ENCODE results near the gene IRF1. TPM values are rescaled to one million over a fixed set of nuclear protein-coding genes. Genes with fewer than 3 reads are reported as not detected.

Gene IRF1
- total RNA-seq, 2 experiments from 2014 or later: 84.3 to 88.4 TPM

- no peaks in the 10 kb centered on the region for H3K27me3 Mint-ChIP-seq (ENCODE audit: low read depth)
- CTCF ChIA-PET: interaction anchor here (1.3 to 1.8 kb wide), 4 partner anchors 16 to 98 kb away, joined by 3 to 4 read pairs (median 4); no protein-coding TSS in a partner anchor
These were observed 6.2 kb downstream of the IRF1 start for GRCh38 chr5:132484391-132484725.

GRCh38 chr5:132483661-132484390 lies 6.7 kb downstream of the IRF1 start:
- peak; percentile 3 for DNase-seq
- Mint-ChIP-seq H3K27ac (peak overlapping the region; percentile 97), H3K9me3 (no peaks in the 10 kb centered on the region), H3K4me1 (ENCODE audit: low read depth) (peaks cover 65% of the 10 kb centered on the region), H3K36me3 (ENCODE audit: low read depth) (peaks cover 58% of the 10 kb centered on the region), H3K4me3 (no peak overlapping the region), H3K27me3 (ENCODE audit: low read depth) (no peaks in the 10 kb centered on the region)
- intact Hi-C loops (cut with micrococcal nuclease): no loop called here
- CTCF ChIA-PET: interaction anchor here (0.7 to 1.8 kb wide), 6 partner anchors 16 to 98 kb away, joined by 3 to 4 read pairs (median 4); no protein-coding TSS in a partner anchor

More at GRCh38 chr5:132484391-132484725, 6.2 kb downstream of the IRF1 start:
- Mint-ChIP-seq H3K4me1 (ENCODE audit: low read depth) (peaks cover 60% of the 10 kb centered on the region), H3K4me3 (no peak overlapping the region), H3K36me3 (ENCODE audit: low read depth) (peaks cover 63% of the 10 kb centered on the region), H3K27ac (peak overlapping the region; percentile 97), H3K9me3 (no peaks in the 10 kb centered on the region)
- intact Hi-C loops (cut with micrococcal nuclease): no loop called here
- peak; percentile 3 for DNase-seq

- intact Hi-C loops (cut with micrococcal nuclease): no loop called here
- peak; percentile 3 for DNase-seq
- CTCF ChIA-PET: interaction anchor here (0.7 to 1.7 kb wide), 4 partner anchors 11 to 88 kb away, joined by 3 read pairs; no protein-coding TSS in a partner anchor
- H3K4me1 Mint-ChIP-seq (ENCODE audit: low read depth): peaks cover 68% of the 10 kb centered on the region
- H3K27ac Mint-ChIP-seq: peak overlapping the region; percentile 41
- H3K9me3 Mint-ChIP-seq: no peaks in the 10 kb centered on the region
- peaks cover 51% of the 10 kb centered on the region for H3K36me3 Mint-ChIP-seq (ENCODE audit: low read depth)
- no peak overlapping the region for H3K4me3 Mint-ChIP-seq
- no peaks in the 10 kb centered on the region for H3K27me3 Mint-ChIP-seq (ENCODE audit: low read depth)
These were observed 7.5 kb downstream of the IRF1 start for GRCh38 chr5:132483101-132483500.

GRCh38 chr5:132481596-132482211 lies 8.9 kb downstream of the IRF1 start:
- intact Hi-C loops (cut with micrococcal nuclease): no loop called here
- no peaks in the 10 kb centered on the region for H3K9me3 Mint-ChIP-seq
- no peak for DNase-seq
- peak overlapping the region; percentile 70 for H3K27ac Mint-ChIP-seq
- peaks cover 38% of the 10 kb centered on the region for H3K36me3 Mint-ChIP-seq (ENCODE audit: low read depth)
- H3K27me3 Mint-ChIP-seq (ENCODE audit: low read depth): no peaks in the 10 kb centered on the region
- CTCF ChIA-PET: interaction anchor here (0.6 to 3.5 kb wide), 4 partner anchors 7 to 70 kb away, joined by 3 to 22 read pairs (median 10); no protein-coding TSS in a partner anchor
- H3K4me1 Mint-ChIP-seq (ENCODE audit: low read depth): peaks cover 67% of the 10 kb centered on the region
- H3K4me3 Mint-ChIP-seq: no peak overlapping the region

- CTCF ChIA-PET: interaction anchor here (0.6 to 3.5 kb wide), 9 partner anchors 8 to 69 kb away, joined by 3 to 22 read pairs (median 4); no protein-coding TSS in a partner anchor
- Mint-ChIP-seq H3K4me3 (no peak overlapping the region), H3K9me3 (no peaks in the 10 kb centered on the region), H3K27me3 (ENCODE audit: low read depth) (no peaks in the 10 kb centered on the region), H3K27ac (peak overlapping the region; percentile 70), H3K36me3 (ENCODE audit: low read depth) (peaks cover 31% of the 10 kb centered on the region), H3K4me1 (ENCODE audit: low read depth) (peaks cover 63% of the 10 kb centered on the region)
- intact Hi-C loops (cut with micrococcal nuclease): no loop called here
- DNase-seq: no peak
These were observed 9.5 kb downstream of the IRF1 start for GRCh38 chr5:132480893-132481595.

- Mint-ChIP-seq H3K27ac (no peak overlapping the region), H3K36me3 (ENCODE audit: low read depth) (peaks cover 26% of the 10 kb centered on the region), H3K4me3 (no peak overlapping the region), H3K27me3 (ENCODE audit: low read depth) (no peaks in the 10 kb centered on the region), H3K9me3 (no peaks in the 10 kb centered on the region), H3K4me1 (ENCODE audit: low read depth) (peaks cover 59% of the 10 kb centered on the region)
- CTCF ChIA-PET: interaction anchor here (0.6 to 3.5 kb wide), 13 partner anchors 8 to 916 kb away, joined by 3 to 22 read pairs (median 4); no protein-coding TSS in a partner anchor
- no peak for DNase-seq
- intact Hi-C loops (cut with micrococcal nuclease): no loop called here
These were observed 10.1 kb downstream of the IRF1 start for GRCh38 chr5:132480546-132480892.

- Mint-ChIP-seq H3K9me3 (no peaks in the 10 kb centered on the region), H3K27ac (peak overlapping the region; percentile 36), H3K4me3 (no peak overlapping the region), H3K27me3 (ENCODE audit: low read depth) (no peaks in the 10 kb centered on the region), H3K36me3 (ENCODE audit: low read depth) (peaks cover 21% of the 10 kb centered on the region), H3K4me1 (ENCODE audit: low read depth) (peaks cover 54% of the 10 kb centered on the region)
- DNase-seq: no peak
- intact Hi-C loops (cut with micrococcal nuclease): no loop called here
- CTCF ChIA-PET: interaction anchor here (0.6 to 3.5 kb wide), 15 partner anchors 9 to 915 kb away, joined by 3 to 22 read pairs (median 5); no protein-coding TSS in a partner anchor
These were observed 10.5 kb downstream of the IRF1 start for GRCh38 chr5:132480042-132480441.

- intact Hi-C loops (cut with micrococcal nuclease): no loop called here
- no peak overlapping the region for H3K4me3 Mint-ChIP-seq
- no peaks in the 10 kb centered on the region for H3K27me3 Mint-ChIP-seq (ENCODE audit: low read depth)
These were observed 11.2 kb downstream of the IRF1 start for GRCh38 chr5:132479111-132479951.

GRCh38 chr5:132478366-132478871 lies 12.2 kb downstream of the IRF1 start:
- intact Hi-C loops (cut with micrococcal nuclease): no loop called here
- H3K27ac Mint-ChIP-seq: no peak overlapping the region
- peaks cover 54% of the 10 kb centered on the region for H3K4me1 Mint-ChIP-seq (ENCODE audit: low read depth)
- no peaks in the 10 kb centered on the region for H3K9me3 Mint-ChIP-seq
- no peaks in the 10 kb centered on the region for H3K27me3 Mint-ChIP-seq (ENCODE audit: low read depth)
- CTCF ChIA-PET: interaction anchor here (1.0 to 3.5 kb wide), 13 partner anchors 9 to 92 kb away, joined by 3 to 22 read pairs (median 5); partner anchors contain the start of gene IRF1
- no peak for DNase-seq
- no peak overlapping the region for H3K4me3 Mint-ChIP-seq
- H3K36me3 Mint-ChIP-seq (ENCODE audit: low read depth): peaks cover 7% of the 10 kb centered on the region

More at GRCh38 chr5:132479111-132479951, 11.2 kb downstream of the IRF1 start:
- Mint-ChIP-seq H3K36me3 (ENCODE audit: low read depth) (peaks cover 16% of the 10 kb centered on the region), H3K9me3 (no peaks in the 10 kb centered on the region), H3K27ac (peak overlapping the region; percentile 36), H3K4me1 (ENCODE audit: low read depth) (peaks cover 53% of the 10 kb centered on the region)
- CTCF ChIA-PET: interaction anchor here (0.6 to 3.5 kb wide), 19 partner anchors 9 to 914 kb away, joined by 3 to 22 read pairs (median 5); no protein-coding TSS in a partner anchor
- DNase-seq: no peak

GRCh38 chr5:132477784-132478365 lies 12.7 kb downstream of the IRF1 start:
- no peak overlapping the region for H3K4me3 Mint-ChIP-seq
- H3K36me3 Mint-ChIP-seq (ENCODE audit: low read depth): peaks cover 3% of the 10 kb centered on the region
- H3K9me3 Mint-ChIP-seq: no peaks in the 10 kb centered on the region
- no peak overlapping the region for H3K27ac Mint-ChIP-seq
- peaks cover 59% of the 10 kb centered on the region for H3K4me1 Mint-ChIP-seq (ENCODE audit: low read depth)
- H3K27me3 Mint-ChIP-seq (ENCODE audit: low read depth): no peaks in the 10 kb centered on the region
- no peak for DNase-seq
- intact Hi-C loops (cut with micrococcal nuclease): no loop called here
- CTCF ChIA-PET: interaction anchor here (0.6 to 3.3 kb wide), 11 partner anchors 9 to 1058 kb away, joined by 3 to 19 read pairs (median 4); partner anchors contain the start of gene IRF1
